Mesothelial cell of epicardium (in vitro differentiated cells): ENCODE results near the gene TMEM234. TPM values are rescaled to one million over a fixed set of nuclear protein-coding genes. Genes with fewer than 3 reads are reported as not detected.
"Not testable (repeated sequence)": the region's sequence is repeated elsewhere in the genome, so short reads cannot be mapped to it uniquely, and the experiment has no call there.

Experiments used
- DNase-seq, 2 experiments: peaks; one replicate each; pipeline ENCODE4 v3.0.0; 2021; ENCODE audit warnings: low spot score in 2 of 2; ENCODE audit not compliant: unreplicated experiment in 2 of 2
- H3K27ac Mint-ChIP-seq: 2 replicates; pipeline ENCODE4 v1.8.0; 2021; ENCODE audit warnings: mixed read lengths
- H3K27me3 Mint-ChIP-seq: 2 replicates; pipeline ENCODE4 v1.8.0; 2021; ENCODE audit warnings: low read depth, mixed read lengths
- H3K36me3 Mint-ChIP-seq: 2 replicates; pipeline ENCODE4 v1.8.0; 2021; ENCODE audit warnings: mixed read lengths
- H3K4me1 Mint-ChIP-seq: 2 replicates; pipeline ENCODE4 v1.8.0; 2021; ENCODE audit warnings: mixed read lengths
- H3K4me3 Mint-ChIP-seq: 2 replicates; pipeline ENCODE4 v1.8.0; 2021; ENCODE audit warnings: mild to moderate bottlenecking, moderate library complexity, mixed read lengths
- H3K9me3 Mint-ChIP-seq: 2 replicates; pipeline ENCODE4 v1.8.0; 2021; ENCODE audit warnings: mixed read lengths
- total RNA-seq: library from RNA; stranded (reverse); gene quantifications from 3 replicates; pipeline ENCODE4 v1.2.1, GENCODE V29; 2021
- TF ChIP-seq, protein P1 (sequence below): fragments of 200-600 bp; sonication (generic); IDR thresholded peaks from one replicate; pipeline ENCODE4 v1.5.0; 2021; ENCODE audit warnings: antibody characterized with exemption; ENCODE audit not compliant: unreplicated experiment

The TMEM234 gene
- 28.9 to 33.3 TPM (median 32.9 TPM) in 3 replicates for total RNA-seq

DNA sequence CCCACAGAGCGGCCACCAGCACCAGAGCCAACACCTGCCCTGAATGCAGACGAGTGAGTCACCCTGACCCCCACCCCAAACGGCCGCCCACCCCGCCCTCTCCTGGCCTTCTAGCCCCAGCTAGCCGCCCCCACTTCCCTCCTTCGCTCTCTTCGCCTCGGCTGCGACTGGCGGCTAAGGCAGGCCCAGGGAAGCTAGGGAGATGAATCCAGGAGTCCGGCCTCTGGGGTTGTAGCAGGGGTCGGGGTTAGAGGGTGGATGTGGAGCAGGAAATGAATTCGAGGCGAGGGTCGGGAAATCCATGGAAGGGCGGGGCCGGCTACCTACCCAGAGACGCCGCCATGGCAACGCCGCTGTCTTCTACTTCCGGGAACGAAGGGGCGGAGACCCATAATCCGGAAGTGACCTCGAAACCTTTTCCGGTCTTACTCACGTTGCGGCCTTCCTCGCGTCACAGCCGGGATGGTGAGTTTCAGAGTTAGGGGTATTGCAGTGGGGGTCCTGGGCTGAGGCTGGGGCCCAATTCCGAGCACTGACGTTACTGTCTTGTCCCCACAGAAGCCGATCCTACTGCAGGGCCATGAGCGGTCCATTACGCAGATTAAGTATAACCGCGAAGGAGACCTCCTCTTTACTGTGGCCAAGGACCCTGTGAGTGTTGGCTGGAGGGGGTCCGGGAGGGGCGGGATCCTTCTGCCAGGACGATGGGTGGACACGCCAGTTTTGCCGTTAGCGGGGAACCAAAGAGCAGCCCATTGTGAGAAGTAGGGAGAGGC lies at the start of gene TMEM234, which contains the start of gene EIF3I:
Gene TMEM234, minus strand, starts transcription at position 374 of the 776 bp plus-strand sequence. Its CDS starts 31 bp downstream, at position 343.
Gene EIF3I, plus strand, starts transcription at position 428 of the 776 bp plus-strand sequence. Its CDS starts 35 bp downstream, at position 463.
- H3K27me3 Mint-ChIP-seq: no peaks in the 10 kb centered on the region
- peaks cover 15% of the 10 kb centered on the region for H3K36me3 Mint-ChIP-seq
- H3K4me1 Mint-ChIP-seq: peaks cover 25% of the 10 kb centered on the region
- H3K9me3 Mint-ChIP-seq: no peaks in the 10 kb centered on the region
- DNase-seq: peak; percentile 76 to 88
- TF ChIP-seq, protein P1, sequence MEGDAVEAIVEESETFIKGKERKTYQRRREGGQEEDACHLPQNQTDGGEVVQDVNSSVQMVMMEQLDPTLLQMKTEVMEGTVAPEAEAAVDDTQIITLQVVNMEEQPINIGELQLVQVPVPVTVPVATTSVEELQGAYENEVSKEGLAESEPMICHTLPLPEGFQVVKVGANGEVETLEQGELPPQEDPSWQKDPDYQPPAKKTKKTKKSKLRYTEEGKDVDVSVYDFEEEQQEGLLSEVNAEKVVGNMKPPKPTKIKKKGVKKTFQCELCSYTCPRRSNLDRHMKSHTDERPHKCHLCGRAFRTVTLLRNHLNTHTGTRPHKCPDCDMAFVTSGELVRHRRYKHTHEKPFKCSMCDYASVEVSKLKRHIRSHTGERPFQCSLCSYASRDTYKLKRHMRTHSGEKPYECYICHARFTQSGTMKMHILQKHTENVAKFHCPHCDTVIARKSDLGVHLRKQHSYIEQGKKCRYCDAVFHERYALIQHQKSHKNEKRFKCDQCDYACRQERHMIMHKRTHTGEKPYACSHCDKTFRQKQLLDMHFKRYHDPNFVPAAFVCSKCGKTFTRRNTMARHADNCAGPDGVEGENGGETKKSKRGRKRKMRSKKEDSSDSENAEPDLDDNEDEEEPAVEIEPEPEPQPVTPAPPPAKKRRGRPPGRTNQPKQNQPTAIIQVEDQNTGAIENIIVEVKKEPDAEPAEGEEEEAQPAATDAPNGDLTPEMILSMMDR: no peak
- peak within 1 kb of the TSS; percentile 98 for H3K4me3 Mint-ChIP-seq
- peak within 1 kb of the TSS; percentile 98 for H3K27ac Mint-ChIP-seq

DNA sequence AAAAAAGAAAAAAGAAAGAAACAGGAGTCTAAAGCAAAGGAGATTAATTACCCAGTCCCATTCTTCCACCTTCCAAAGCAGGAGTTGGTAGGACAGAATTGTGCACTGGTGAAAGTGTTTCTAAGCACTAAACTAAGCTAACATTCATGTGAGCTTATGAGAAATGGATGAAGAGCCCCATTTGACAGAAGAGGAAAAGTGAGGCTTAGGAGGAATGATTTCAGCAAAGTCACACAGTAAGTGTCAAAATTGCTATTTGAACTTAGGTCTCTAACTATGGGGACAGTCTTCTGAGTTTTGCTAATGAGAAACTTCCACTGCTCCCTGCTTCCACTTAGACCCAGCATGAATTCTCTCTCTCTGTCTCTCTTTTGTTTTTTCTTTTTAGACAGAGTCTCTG lies 47.6 kb upstream of the TMEM234 start:
- Mint-ChIP-seq H3K36me3 (no peaks in the 10 kb centered on the region), H3K4me1 (peaks cover 31% of the 10 kb centered on the region)

DNA sequence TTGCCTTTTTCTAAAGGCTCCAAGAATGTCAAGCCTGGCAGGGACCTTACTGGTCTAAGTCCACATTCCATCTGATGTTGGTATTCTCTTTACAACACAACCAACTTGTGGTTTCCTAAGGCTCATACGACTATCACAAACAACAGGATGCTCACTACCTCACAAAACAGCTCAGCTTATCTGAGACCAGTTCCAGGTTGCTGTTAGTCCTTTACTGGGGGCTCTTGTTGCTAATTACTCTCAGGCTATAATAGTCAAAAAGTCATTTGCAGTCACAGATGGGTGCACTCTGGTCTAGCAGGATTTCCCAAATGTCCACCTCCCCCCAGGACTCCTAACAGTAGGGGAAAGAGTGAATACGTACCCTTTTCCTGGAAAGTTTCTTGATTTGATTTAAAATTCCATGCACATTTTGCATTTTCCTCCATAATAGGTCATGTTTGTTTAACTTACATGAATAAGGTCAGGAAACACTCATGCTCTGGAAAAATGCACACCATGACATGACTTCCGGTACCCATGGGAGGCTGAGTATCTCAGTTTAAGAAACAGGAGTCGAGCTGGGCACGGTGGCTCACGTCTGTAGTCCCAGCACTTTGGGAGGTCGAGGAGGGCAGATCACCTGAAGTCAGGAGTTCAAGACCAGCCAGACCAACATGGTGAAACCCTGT lies 44.9 kb upstream of the TMEM234 start:
- peak overlapping the region; percentile 21 for H3K27ac Mint-ChIP-seq
- H3K4me3 Mint-ChIP-seq: no peak overlapping the region
- H3K27me3 Mint-ChIP-seq: no peaks in the 10 kb centered on the region
- no peaks in the 10 kb centered on the region for H3K36me3 Mint-ChIP-seq
- TF ChIP-seq, protein P1: no peak
- H3K4me1 Mint-ChIP-seq: peaks cover 6% of the 10 kb centered on the region
- DNase-seq: no peak
- no peaks in the 10 kb centered on the region for H3K9me3 Mint-ChIP-seq

More for the DNA sequence above, 47.6 kb upstream of the TMEM234 start:
- H3K27ac Mint-ChIP-seq: no peak overlapping the region
- no peaks in the 10 kb centered on the region for H3K9me3 Mint-ChIP-seq
- TF ChIP-seq, protein P1: no peak
- no peak overlapping the region for H3K4me3 Mint-ChIP-seq
- no peak for DNase-seq
- H3K27me3 Mint-ChIP-seq: no peaks in the 10 kb centered on the region

DNA sequence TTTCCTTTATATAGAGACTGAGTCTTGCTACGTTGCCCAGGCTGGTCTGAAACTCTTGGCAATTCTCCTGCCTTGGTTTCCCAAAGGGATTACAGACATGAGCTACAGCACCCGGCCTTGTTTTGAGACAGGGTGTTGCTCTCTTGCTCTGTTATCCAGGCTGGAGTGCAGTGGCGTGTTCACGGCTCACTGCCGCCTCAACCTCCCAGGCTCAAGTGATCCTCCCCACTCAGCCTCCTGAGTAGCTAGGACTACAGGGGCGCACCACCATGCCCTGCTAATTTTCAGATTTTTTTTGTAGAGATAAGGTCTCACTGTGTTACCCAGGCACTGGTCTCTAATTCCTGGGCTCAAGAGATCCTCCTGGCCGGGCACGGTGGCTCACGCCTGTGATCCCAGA lies 43.7 kb upstream of the TMEM234 start:
- no peaks in the 10 kb centered on the region for H3K36me3 Mint-ChIP-seq
- no peak overlapping the region for H3K4me3 Mint-ChIP-seq
- H3K27me3 Mint-ChIP-seq: no peaks in the 10 kb centered on the region
- H3K4me1 Mint-ChIP-seq: peaks cover 2% of the 10 kb centered on the region
- DNase-seq: no peak
- H3K9me3 Mint-ChIP-seq: no peaks in the 10 kb centered on the region
- TF ChIP-seq, protein P1: no peak
- H3K27ac Mint-ChIP-seq: no peak overlapping the region

DNA sequence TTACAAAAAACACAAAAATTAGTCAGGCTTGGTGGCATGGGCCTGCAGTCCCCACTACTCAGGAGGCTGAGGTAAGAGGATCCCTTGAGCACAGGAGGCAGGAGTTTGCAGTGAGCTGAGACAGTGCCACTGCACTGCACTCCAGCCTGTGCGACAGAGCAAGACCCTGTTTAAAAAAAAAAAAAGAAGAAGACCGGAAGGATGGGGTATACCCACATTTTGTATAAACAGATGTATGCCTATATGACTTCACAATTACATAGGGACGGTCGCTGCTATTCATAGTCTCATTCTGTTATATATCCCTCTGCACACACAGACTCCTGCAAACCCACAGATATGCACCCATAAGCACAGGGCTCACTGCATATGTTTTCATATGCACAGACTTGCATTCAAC lies 41.6 kb upstream of the TMEM234 start:
- Mint-ChIP-seq H3K9me3 (no peaks in the 10 kb centered on the region), H3K4me3 (no peak overlapping the region), H3K36me3 (no peaks in the 10 kb centered on the region)

DNA sequence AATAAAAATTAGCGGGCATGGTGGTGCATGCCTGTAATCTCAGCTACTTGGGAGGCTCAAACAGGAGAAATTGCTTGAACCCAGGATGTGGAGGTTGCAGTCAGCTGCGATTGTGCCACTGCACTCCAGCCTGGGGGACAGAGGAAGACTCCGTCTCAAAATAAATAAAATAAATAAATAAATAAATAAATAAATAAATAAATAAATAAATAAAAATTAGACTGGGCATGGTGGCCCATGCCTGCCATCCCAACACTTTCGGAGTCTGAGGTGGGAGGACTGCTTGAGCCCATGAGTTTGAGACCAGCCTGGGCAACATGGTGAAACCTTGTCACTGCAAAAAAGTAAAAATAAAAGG lies 41.1 kb upstream of the TMEM234 start:
- H3K4me3 Mint-ChIP-seq, H3K27me3 Mint-ChIP-seq, H3K4me1 Mint-ChIP-seq, H3K36me3 Mint-ChIP-seq, H3K9me3 Mint-ChIP-seq, DNase-seq, H3K27ac Mint-ChIP-seq: not testable (repeated sequence)

More for the DNA sequence above, 41.6 kb upstream of the TMEM234 start:
- H3K27me3 Mint-ChIP-seq: no peaks in the 10 kb centered on the region
- H3K4me1 Mint-ChIP-seq: peaks cover 2% of the 10 kb centered on the region
- no peak for DNase-seq
- TF ChIP-seq, protein P1: no peak
- no peak overlapping the region for H3K27ac Mint-ChIP-seq
